DND-41 (cell line): ENCODE measurements around the gene LRATD1.

Experiments used
- ATAC-seq: fragments of 200-7000 bp; cut with Tn5 transposase; 3 replicates; pipeline ENCODE4 v1.9.1; 2021; ENCODE audit warnings: low read depth; ENCODE audit not compliant: insufficient read depth
- DNase-seq: peaks from one replicate; pipeline ENCODE4 v3.0.0-alpha.2; 2020
- H2AFZ ChIP-seq: 2 replicates; pipeline ENCODE4 v1.6.0; 2012; ENCODE audit warnings: low read depth, low read length
- H3K27ac ChIP-seq: 2 replicates; pipeline ENCODE4 v1.5.1; 2012; ENCODE audit warnings: low read length, inconsistent platforms
- H3K27me3 ChIP-seq: fragments of 200-600 bp; sonication (generic); 2 replicates; pipeline ENCODE4 v1.6.0; 2012; ENCODE audit warnings: low read length, mild to moderate bottlenecking, inconsistent platforms; ENCODE audit not compliant: insufficient read depth, poor library complexity
- H3K36me3 ChIP-seq: 2 replicates; pipeline ENCODE4 v1.5.1; 2012; ENCODE audit warnings: low read length, inconsistent platforms; ENCODE audit not compliant: insufficient read depth
- H3K4me1 ChIP-seq: 2 replicates; pipeline ENCODE4 v1.5.1; 2012; ENCODE audit warnings: mild to moderate bottlenecking, low read length; ENCODE audit not compliant: insufficient read depth
- H3K4me2 ChIP-seq: 2 replicates; pipeline ENCODE4 v1.6.0; 2012; ENCODE audit warnings: mild to moderate bottlenecking, moderate library complexity, low read length, inconsistent platforms; ENCODE audit not compliant: insufficient read depth
- H3K4me3 ChIP-seq, 2 experiments: fragments of 200-600 bp in 1 of 2; shearing (Covaris generic) in 1 of 2; 2 replicates each; pipeline ENCODE4 v1.5.1; 2012 to 2016; ENCODE audit warnings: inconsistent platforms in 2 of 2, low read length in 2 of 2, mild to moderate bottlenecking in 2 of 2, low read depth in 1 of 2, moderate library complexity in 1 of 2
- H3K79me2 ChIP-seq: 2 replicates; pipeline ENCODE4 v1.6.0; 2012; ENCODE audit warnings: low read length, inconsistent platforms; ENCODE audit not compliant: insufficient read depth
- H3K9ac ChIP-seq: 2 replicates; pipeline ENCODE4 v1.6.0; 2012; ENCODE audit warnings: low read depth, mild to moderate bottlenecking, inconsistent platforms, low read length, moderate library complexity
- H3K9me3 ChIP-seq: 2 replicates; pipeline ENCODE4 v1.5.1; 2012; ENCODE audit warnings: low read length, moderate library complexity, mild to moderate bottlenecking, inconsistent platforms; ENCODE audit not compliant: insufficient read depth, severe bottlenecking
- H4K20me1 ChIP-seq: 2 replicates; pipeline ENCODE4 v1.6.0; 2012; ENCODE audit warnings: low read length; ENCODE audit not compliant: insufficient read depth
- EZH2 ChIP-seq: IDR thresholded peaks from 3 replicates; pipeline ENCODE4 v1.6.1; 2012; ENCODE audit warnings: borderline replicate concordance, low read depth, mild to moderate bottlenecking, moderate library complexity, low read length, inconsistent platforms; ENCODE audit not compliant: severe bottlenecking
- TF ChIP-seq, protein P1 (sequence below): IDR thresholded peaks from 2 replicates; pipeline ENCODE4 v1.5.1; 2012; ENCODE audit warnings: borderline replicate concordance, low read length, moderate library complexity, mild to moderate bottlenecking; ENCODE audit not compliant: poor library complexity, severe bottlenecking; ENCODE audit errors: extremely low read depth

The LRATD1 gene

DNA sequence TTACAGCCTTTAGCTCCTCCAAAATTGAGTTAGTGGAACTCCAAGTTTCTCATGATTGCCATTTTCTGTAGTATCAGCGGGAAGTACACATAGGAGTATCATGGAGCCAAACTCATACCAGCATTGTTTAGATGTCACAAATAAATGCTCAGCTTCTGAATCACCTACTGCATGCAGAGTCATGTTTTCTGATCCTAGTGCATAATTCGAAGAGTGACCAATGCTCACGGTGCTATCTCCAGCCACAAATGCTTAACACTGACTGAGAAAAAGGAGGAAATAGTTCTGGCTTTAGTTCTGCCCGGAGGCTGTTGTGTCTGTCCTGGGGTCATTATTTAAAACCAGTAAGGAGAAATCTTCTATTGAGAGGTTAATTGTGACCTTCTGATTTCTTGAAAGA is 45.4 kb upstream of the LRATD1 start:
- H3K4me3 ChIP-seq, result no peak overlapping the region
- H3K27ac ChIP-seq, result no peak overlapping the region
- ATAC-seq, result no peak
- no peak overlapping the region for H2AFZ ChIP-seq
- H3K36me3 ChIP-seq, result no peaks in the 10 kb centered on the region
- no peak for DNase-seq
- no peaks in the 10 kb centered on the region for H3K79me2 ChIP-seq
- no peaks in the 10 kb centered on the region for H3K4me1 ChIP-seq
- H4K20me1 ChIP-seq, result no peaks in the 10 kb centered on the region
- H3K4me2 ChIP-seq, result no peak overlapping the region
- H3K9ac ChIP-seq, result no peak overlapping the region
- H3K9me3 ChIP-seq, result no peaks in the 10 kb centered on the region
- H3K27me3 ChIP-seq, result no peaks in the 10 kb centered on the region
- no peak for TF ChIP-seq EZH2
- TF ChIP-seq, protein P1, sequence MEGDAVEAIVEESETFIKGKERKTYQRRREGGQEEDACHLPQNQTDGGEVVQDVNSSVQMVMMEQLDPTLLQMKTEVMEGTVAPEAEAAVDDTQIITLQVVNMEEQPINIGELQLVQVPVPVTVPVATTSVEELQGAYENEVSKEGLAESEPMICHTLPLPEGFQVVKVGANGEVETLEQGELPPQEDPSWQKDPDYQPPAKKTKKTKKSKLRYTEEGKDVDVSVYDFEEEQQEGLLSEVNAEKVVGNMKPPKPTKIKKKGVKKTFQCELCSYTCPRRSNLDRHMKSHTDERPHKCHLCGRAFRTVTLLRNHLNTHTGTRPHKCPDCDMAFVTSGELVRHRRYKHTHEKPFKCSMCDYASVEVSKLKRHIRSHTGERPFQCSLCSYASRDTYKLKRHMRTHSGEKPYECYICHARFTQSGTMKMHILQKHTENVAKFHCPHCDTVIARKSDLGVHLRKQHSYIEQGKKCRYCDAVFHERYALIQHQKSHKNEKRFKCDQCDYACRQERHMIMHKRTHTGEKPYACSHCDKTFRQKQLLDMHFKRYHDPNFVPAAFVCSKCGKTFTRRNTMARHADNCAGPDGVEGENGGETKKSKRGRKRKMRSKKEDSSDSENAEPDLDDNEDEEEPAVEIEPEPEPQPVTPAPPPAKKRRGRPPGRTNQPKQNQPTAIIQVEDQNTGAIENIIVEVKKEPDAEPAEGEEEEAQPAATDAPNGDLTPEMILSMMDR, result no peak

DNA sequence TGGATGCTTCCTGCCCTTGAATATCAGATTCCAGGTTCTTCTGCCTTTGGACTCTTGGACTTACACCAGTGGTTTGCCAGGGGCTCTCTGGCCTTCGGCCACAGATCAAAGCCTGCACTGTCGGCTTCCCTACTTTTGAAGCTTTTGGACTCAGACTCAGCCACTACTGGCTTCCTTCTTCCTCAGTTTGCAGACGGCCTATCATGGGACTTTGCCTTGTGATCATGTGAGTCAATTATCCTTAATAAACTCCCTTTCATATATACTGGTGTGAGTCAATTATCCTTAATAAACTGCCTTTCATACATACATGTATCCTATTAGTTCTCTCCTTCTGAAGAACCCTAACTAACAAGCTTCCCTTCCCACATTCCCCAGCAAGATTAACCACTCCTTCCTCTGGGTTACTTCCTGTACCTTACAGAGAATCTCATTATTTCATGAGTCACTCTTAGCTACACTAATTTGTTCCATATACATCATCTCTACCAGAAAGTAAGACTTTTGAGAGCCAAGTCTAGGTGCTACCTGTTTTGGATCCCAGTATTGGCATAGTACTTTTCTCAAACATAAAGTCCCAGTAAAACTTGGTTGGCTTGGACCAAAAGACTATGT is 31.3 kb upstream of the LRATD1 start:
- Histone ChIP-seq H4K20me1 (no peaks in the 10 kb centered on the region), H3K27me3 (no peaks in the 10 kb centered on the region)
- no peak for DNase-seq

DNA sequence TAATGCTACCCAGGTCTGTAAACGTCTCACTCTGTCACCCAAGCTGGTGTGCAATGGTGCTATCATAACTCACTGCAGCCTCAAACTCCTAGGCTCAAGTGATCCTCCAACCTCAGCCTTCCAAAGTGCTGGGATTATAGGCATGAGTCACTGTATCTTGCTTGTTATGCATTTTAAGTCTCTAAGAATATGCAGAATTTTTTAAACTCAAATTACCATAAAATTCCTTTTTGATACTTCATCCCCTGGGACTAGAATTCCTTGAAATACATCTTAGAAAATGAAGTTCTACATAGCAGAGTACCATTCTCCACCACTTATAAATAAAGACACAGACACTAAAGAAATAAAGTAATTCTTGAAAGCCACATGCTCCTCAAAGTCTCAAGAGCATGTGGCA is 30.2 kb upstream of the LRATD1 start:
- no peak for TF ChIP-seq EZH2
- TF ChIP-seq, protein P1, result no peak
- no peaks in the 10 kb centered on the region for H3K9me3 ChIP-seq
- H4K20me1 ChIP-seq, result no peaks in the 10 kb centered on the region
- no peaks in the 10 kb centered on the region for H3K4me1 ChIP-seq
- H3K27ac ChIP-seq, result no peak overlapping the region
- H3K4me3 ChIP-seq, result no peak overlapping the region
- H3K36me3 ChIP-seq, result no peaks in the 10 kb centered on the region
- no peaks in the 10 kb centered on the region for H3K79me2 ChIP-seq
- H3K4me2 ChIP-seq, result no peak overlapping the region
- no peaks in the 10 kb centered on the region for H3K27me3 ChIP-seq
- no peak overlapping the region for H2AFZ ChIP-seq
- ATAC-seq (no peak), DNase-seq (no peak)
- H3K9ac ChIP-seq, result no peak overlapping the region

More for the DNA sequence above, 31.3 kb upstream of the LRATD1 start:
- Histone ChIP-seq H3K79me2 (no peaks in the 10 kb centered on the region), H3K36me3 (no peaks in the 10 kb centered on the region), H2AFZ (no peak overlapping the region), H3K9ac (no peak overlapping the region), H3K4me2 (no peak overlapping the region), H3K4me3 (no peak overlapping the region), H3K9me3 (no peaks in the 10 kb centered on the region), H3K4me1 (no peaks in the 10 kb centered on the region), H3K27ac (no peak overlapping the region)
- no peak for TF ChIP-seq EZH2
- TF ChIP-seq, protein P1, result no peak
- ATAC-seq, result no peak
